HL-60 (cell line): ENCODE data around the gene SYNC.
A peak's percentile ranks its signal among the peaks of the same experiment; 100 is the strongest.

Experiments used
- DNase-seq, 2 experiments: peaks; one replicate each; pipeline ENCODE4 v3.0.0-alpha.2; 2010 to 2020; ENCODE audit warnings: low read depth in 1 of 2, low spot score in 1 of 2
- H3K27ac ChIP-seq: fragments of 250-450 bp; sonication (Bioruptor Pico); replicated peaks from 2 replicates; pipeline ENCODE4 v1.5.1; 2020; ENCODE audit warnings: mild to moderate bottlenecking, moderate library complexity
- H3K27me3 ChIP-seq: fragments of 250-450 bp; sonication (Bioruptor Pico); 2 replicates; pipeline ENCODE4 v1.5.1; 2021; ENCODE audit warnings: mild to moderate bottlenecking, moderate library complexity; ENCODE audit not compliant: insufficient read depth, poor library complexity, severe bottlenecking
- H3K4me3 ChIP-seq: replicated peaks from 2 replicates; pipeline ENCODE4 v1.5.1; 2011; ENCODE audit warnings: mild to moderate bottlenecking, control low read depth, low read length; ENCODE audit not compliant: insufficient read depth
- CTCF ChIP-seq: IDR thresholded peaks from one replicate; pipeline ENCODE4 v1.5.1; 2011; ENCODE audit warnings: low read length, control low read depth, inconsistent platforms; ENCODE audit not compliant: insufficient read depth
- GABPA ChIP-seq: IDR thresholded peaks from 2 replicates; pipeline ENCODE4 v1.6.1; 2012; ENCODE audit warnings: low read depth
- POLR2AphosphoS5 ChIP-seq: IDR thresholded peaks from 2 replicates; pipeline ENCODE4 v1.6.1; 2012; ENCODE audit warnings: low read depth
- SPI1 ChIP-seq: IDR thresholded peaks from 2 replicates; pipeline ENCODE4 v1.6.1; 2012; ENCODE audit warnings: low read depth, mild to moderate bottlenecking, borderline replicate concordance
- TF ChIP-seq, protein P1 (sequence below): IDR thresholded peaks from 2 replicates; pipeline ENCODE4 v1.6.1; 2012; ENCODE audit warnings: low read depth; ENCODE audit not compliant: insufficient replicate concordance

Gene SYNC

DNA sequence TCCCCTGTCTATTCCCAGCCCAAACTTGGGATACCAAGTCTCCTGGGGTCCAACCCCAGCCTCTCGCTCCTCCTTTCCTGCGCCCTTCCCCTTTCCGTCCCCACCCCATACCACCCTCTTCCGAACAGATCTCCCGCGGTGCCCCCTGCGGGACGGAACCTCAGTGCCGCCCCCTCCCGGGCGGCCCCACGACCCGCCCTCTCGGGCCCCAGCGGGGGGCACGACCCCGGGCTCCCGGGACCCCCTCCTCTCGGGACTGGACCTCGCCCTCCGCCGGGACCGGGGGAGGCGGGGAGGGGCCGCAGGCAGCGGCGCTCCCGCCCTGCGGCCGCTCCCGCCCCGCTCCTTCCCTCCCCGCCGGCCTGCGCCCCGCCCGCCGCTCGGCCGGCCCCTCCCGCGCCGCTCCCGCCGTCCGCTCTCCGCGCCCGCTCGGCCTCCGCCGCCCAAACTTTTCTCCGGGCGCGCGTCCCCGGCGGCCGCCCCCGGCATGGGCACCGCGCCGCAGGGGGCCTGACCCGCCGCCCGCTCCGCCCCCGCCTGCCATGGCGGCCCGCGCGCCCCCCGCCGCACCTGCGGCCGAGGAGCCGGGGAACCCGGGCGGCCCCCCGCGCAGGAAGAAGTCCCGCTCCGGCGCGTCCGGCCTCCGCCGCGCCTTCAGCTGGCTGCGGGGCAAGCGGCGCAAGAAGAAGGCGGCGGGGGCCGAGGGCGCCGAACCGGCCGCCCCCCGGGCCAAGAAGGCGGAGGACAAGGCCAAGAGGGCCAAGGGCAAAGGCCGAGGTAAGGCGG lies 39.0 kb upstream of the SYNC start:
- no peak for TF ChIP-seq SPI1
- TF ChIP-seq POLR2AphosphoS5: no peak
- TF ChIP-seq, protein P1, sequence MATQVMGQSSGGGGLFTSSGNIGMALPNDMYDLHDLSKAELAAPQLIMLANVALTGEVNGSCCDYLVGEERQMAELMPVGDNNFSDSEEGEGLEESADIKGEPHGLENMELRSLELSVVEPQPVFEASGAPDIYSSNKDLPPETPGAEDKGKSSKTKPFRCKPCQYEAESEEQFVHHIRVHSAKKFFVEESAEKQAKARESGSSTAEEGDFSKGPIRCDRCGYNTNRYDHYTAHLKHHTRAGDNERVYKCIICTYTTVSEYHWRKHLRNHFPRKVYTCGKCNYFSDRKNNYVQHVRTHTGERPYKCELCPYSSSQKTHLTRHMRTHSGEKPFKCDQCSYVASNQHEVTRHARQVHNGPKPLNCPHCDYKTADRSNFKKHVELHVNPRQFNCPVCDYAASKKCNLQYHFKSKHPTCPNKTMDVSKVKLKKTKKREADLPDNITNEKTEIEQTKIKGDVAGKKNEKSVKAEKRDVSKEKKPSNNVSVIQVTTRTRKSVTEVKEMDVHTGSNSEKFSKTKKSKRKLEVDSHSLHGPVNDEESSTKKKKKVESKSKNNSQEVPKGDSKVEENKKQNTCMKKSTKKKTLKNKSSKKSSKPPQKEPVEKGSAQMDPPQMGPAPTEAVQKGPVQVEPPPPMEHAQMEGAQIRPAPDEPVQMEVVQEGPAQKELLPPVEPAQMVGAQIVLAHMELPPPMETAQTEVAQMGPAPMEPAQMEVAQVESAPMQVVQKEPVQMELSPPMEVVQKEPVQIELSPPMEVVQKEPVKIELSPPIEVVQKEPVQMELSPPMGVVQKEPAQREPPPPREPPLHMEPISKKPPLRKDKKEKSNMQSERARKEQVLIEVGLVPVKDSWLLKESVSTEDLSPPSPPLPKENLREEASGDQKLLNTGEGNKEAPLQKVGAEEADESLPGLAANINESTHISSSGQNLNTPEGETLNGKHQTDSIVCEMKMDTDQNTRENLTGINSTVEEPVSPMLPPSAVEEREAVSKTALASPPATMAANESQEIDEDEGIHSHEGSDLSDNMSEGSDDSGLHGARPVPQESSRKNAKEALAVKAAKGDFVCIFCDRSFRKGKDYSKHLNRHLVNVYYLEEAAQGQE: no peak
- no peak for TF ChIP-seq GABPA
- no peak for TF ChIP-seq CTCF
- no peak for DNase-seq
- Histone ChIP-seq H3K4me3 (peak overlapping the region; percentile 47), H3K27ac (no peak overlapping the region), H3K27me3 (peaks cover 25% of the 10 kb centered on the region)

- H3K27me3 ChIP-seq: peaks cover 25% of the 10 kb centered on the region
- no peak overlapping the region for H3K27ac ChIP-seq
- no peak for DNase-seq
- H3K4me3 ChIP-seq: peak overlapping the region; percentile 47
- TF ChIP-seq POLR2AphosphoS5: no peak
Observed at GRCh38 chr1:32741059-32741412, 38.5 kb upstream of the SYNC start.

- peaks cover 10% of the 10 kb centered on the region for H3K27me3 ChIP-seq
- TF ChIP-seq, protein P1: no peak
- no peak for TF ChIP-seq CTCF
- no peak for DNase-seq
- no peak overlapping the region for H3K4me3 ChIP-seq
- H3K27ac ChIP-seq: no peak overlapping the region
Observed at GRCh38 chr1:32736812-32737791, 34.5 kb upstream of the SYNC start.

DNA sequence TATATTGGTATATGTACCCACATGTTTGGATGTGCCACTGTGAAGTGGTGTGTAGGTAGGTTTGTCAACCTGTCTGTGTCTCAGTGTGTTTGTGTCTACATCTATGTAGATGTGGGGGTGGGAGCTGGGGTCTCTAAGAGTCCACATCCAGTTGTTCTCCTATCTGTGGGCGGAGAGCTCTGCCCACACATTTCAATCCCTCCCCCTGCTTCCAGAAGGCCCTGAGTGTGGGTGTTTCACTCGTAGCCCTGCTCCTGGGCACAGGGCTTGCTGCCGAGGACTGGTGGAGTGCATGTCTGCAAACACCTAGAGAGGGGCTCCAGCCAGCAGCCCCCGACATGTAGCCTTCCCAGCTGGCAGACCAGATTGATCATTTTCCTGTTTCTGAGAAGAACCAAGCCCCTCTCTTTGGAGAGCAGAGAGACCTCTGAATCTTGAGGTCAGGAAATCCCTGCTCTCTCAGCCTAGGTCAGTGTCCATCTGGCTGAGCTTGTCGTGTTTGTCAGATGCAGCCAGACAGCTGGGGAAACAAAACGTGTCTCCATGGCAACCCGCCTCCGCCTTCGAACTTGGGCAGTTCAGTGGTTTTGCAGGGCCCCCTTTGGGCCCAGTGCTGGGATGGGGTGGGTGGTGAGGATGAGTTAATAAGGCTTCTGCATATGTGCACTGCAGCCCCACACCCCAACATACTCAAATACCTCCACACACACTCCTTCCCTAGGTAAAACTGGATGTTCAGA lies 31.2 kb upstream of the SYNC start:
- DNase-seq: no peak
- peaks cover 2% of the 10 kb centered on the region for H3K27me3 ChIP-seq
- TF ChIP-seq CTCF: no peak
- TF ChIP-seq, protein P1: no peak
- no peak for TF ChIP-seq POLR2AphosphoS5
- TF ChIP-seq GABPA: no peak
- TF ChIP-seq SPI1: no peak
- no peak overlapping the region for H3K27ac ChIP-seq
- no peak overlapping the region for H3K4me3 ChIP-seq
